ENCODE measurements around the gene SYCP3.

DNA sequence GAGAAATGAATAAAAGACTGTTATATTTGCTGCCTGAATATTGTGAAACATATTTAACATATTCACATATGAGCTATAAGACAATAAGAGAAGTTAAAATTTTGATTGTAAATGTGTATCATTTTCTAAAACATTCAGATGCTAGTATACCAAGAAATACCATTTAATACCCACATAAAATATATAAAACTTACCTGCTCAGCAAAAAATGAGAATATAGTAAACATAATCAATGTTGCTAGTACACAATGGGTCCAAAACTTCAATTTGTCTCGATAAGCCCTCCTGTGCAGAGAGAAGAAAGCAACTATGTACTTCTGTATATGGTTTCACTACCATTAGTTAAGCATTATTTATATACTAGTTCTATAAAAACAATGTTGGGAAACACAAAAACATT is 9.6 kb upstream of the SYCP3 start:
- TF ChIP-seq EZH2 (IDR thresholded peaks at IDR 0.05; ENCODE audit: insufficient read depth, poor library complexity, severe bottlenecking) (no peak), EZH2phosphoT487 (IDR thresholded peaks at IDR 0.05; ENCODE audit: insufficient read depth, low read depth) (no peak)

All from GM23248 (cell line).